CD14-positive monocyte (primary cell): ENCODE data around the gene RALBP1. TPM values are rescaled to one million over a fixed set of nuclear protein-coding genes. Genes with fewer than 3 reads are reported as not detected.

Experiments used
- DNase-seq, 3 donors: peaks; one replicate each; pipeline ENCODE4 v3.0.0-alpha.2; 2011 to 2022
- H2AFZ ChIP-seq: 2 replicates; pipeline ENCODE4 v1.6.0; 2012; ENCODE audit warnings: mild to moderate bottlenecking, low read depth, low read length, inconsistent platforms; ENCODE audit not compliant: insufficient read depth, poor library complexity, severe bottlenecking
- H3K27ac ChIP-seq, 2 donors: 1 replicate in 1 of 2; 2 replicates in 1 of 2; pipeline ENCODE4 v1.5.1; 2012 to 2013; ENCODE audit warnings: low read length in 2 of 2, control low read depth in 1 of 2, inconsistent platforms in 1 of 2, low read depth in 1 of 2, mild to moderate bottlenecking in 1 of 2
- H3K27me3 ChIP-seq, 2 donors: one replicate each; pipeline versions ENCODE4 v1.6.0 to v1.6.1; 2011 to 2013; ENCODE audit warnings: low read length in 2 of 2; ENCODE audit not compliant: control insufficient read depth in 2 of 2, insufficient read depth in 2 of 2
- H3K36me3 ChIP-seq, 2 donors: replicated peaks in 1 of 2; 1 replicate in 1 of 2; 2 replicates in 1 of 2; pipeline versions ENCODE4 v1.5.1 to v1.6.1; 2012 to 2013; ENCODE audit warnings: low read length in 2 of 2, control low read depth in 1 of 2, inconsistent platforms in 1 of 2, mild to moderate bottlenecking in 1 of 2; ENCODE audit not compliant: insufficient read depth in 2 of 2, control insufficient read depth in 1 of 2
- H3K4me1 ChIP-seq, 2 donors: 1 replicate in 1 of 2; 2 replicates in 1 of 2; pipeline versions ENCODE4 v1.5.1 to v1.6.1; 2012 to 2013; ENCODE audit warnings: low read length in 2 of 2, control low read depth in 1 of 2, inconsistent platforms in 1 of 2, mild to moderate bottlenecking in 1 of 2, moderate library complexity in 1 of 2; ENCODE audit not compliant: insufficient read depth in 2 of 2, control insufficient read depth in 1 of 2
- H3K4me2 ChIP-seq: replicated peaks from 2 replicates; pipeline ENCODE3; 2012; ENCODE audit warnings: low read length, moderate library complexity, mild to moderate bottlenecking; ENCODE audit not compliant: poor library complexity, severe bottlenecking; ENCODE audit errors: extremely low read depth
- H3K4me3 ChIP-seq, 3 experiments: fragments of 200-600 bp in 1 of 3; sonication (generic) in 1 of 3; replicated peaks in 1 of 3; 1 replicate in 2 of 3; 2 replicates in 1 of 3; pipeline ENCODE4 v1.5.1; 2011 to 2013; ENCODE audit warnings: low read length in 3 of 3, mild to moderate bottlenecking in 3 of 3, control low read depth in 2 of 3, low read depth in 2 of 3, inconsistent platforms in 1 of 3, moderate library complexity in 1 of 3
- H3K79me2 ChIP-seq: 2 replicates; pipeline ENCODE4 v1.6.0; 2012; ENCODE audit warnings: mild to moderate bottlenecking, control low read depth, inconsistent platforms, low read length, moderate library complexity; ENCODE audit not compliant: insufficient read depth
- H3K9ac ChIP-seq: 2 replicates; pipeline ENCODE4 v1.6.0; 2017; ENCODE audit warnings: low read length, mild to moderate bottlenecking; ENCODE audit not compliant: insufficient read depth, poor library complexity, severe bottlenecking
- H3K9me3 ChIP-seq, 2 donors: replicated peaks in 1 of 2; 1 replicate in 1 of 2; 2 replicates in 1 of 2; pipeline versions ENCODE4 v1.5.1 to v1.6.1; 2012 to 2013; ENCODE audit warnings: low read length in 2 of 2, control low read depth in 1 of 2; ENCODE audit not compliant: control insufficient read depth in 1 of 2, insufficient read depth in 1 of 2
- H4K20me1 ChIP-seq: 2 replicates; pipeline ENCODE4 v1.6.0; 2012; ENCODE audit warnings: mild to moderate bottlenecking, low read length, control low read depth, moderate library complexity; ENCODE audit not compliant: insufficient read depth
- H3K27ac Mint-ChIP-seq, 7 donors: one replicate each; pipeline ENCODE4 v1.8.0; 2020; ENCODE audit warnings: mild to moderate bottlenecking in 7 of 7, mixed read lengths in 7 of 7, moderate library complexity in 6 of 7, inconsistent platforms in 2 of 7
- H3K27me3 Mint-ChIP-seq, 3 donors: one replicate each; pipeline ENCODE4 v1.8.0; 2021 to 2022; ENCODE audit warnings: low read depth in 3 of 3, mild to moderate bottlenecking in 3 of 3, mixed read lengths in 3 of 3, moderate library complexity in 3 of 3, inconsistent platforms in 1 of 3
- H3K36me3 Mint-ChIP-seq, 2 donors: one replicate each; pipeline ENCODE4 v1.8.0; 2020; ENCODE audit warnings: mixed read lengths in 2 of 2, inconsistent platforms in 1 of 2, mild to moderate bottlenecking in 1 of 2
- H3K4me1 Mint-ChIP-seq: one replicate; pipeline ENCODE4 v1.8.0; 2020; ENCODE audit warnings: mild to moderate bottlenecking, mixed read lengths
- H3K4me3 Mint-ChIP-seq, 2 donors: one replicate each; pipeline ENCODE4 v1.8.0; 2020; ENCODE audit warnings: mild to moderate bottlenecking in 2 of 2, mixed read lengths in 2 of 2, moderate library complexity in 1 of 2
- H3K9me3 Mint-ChIP-seq, 7 donors: one replicate each; pipeline ENCODE4 v1.8.0; 2020 to 2022; ENCODE audit warnings: mixed read lengths in 7 of 7, mild to moderate bottlenecking in 6 of 7, moderate library complexity in 6 of 7, inconsistent platforms in 2 of 7
- CTCF ChIP-seq: fragments of 200-600 bp; IDR thresholded peaks from one replicate; pipeline ENCODE4 v1.8.0; 2022; ENCODE audit warnings: antibody characterized with exemption, mild to moderate bottlenecking
- WGBS: methylation state at CpG from one replicate; pipeline ENCODE4 v1.1.5; 2013; ENCODE audit warnings: missing lambda C conversion rate; ENCODE audit not compliant: insufficient coverage; 5-methylcytosine and 5-hydroxymethylcytosine counted together
- intact Hi-C, 2 donors: fragments of 100-400 bp; cut with micrococcal nuclease; formaldehyde crosslinking; loops; one replicate each; pipeline versions ENCODE4 v1.15.0 to v1.15.1; 2023
- polyA plus RNA-seq, 3 donors: library from polyadenylated mRNA; depleted of rRNA in 1 of 3; unstranded in 2 of 3; stranded (reverse) in 1 of 3; fragments of 300-500 nt in 2 of 3; fragments of >200 nt in 1 of 3; fragmentation: Illumina TruSeq in 2 of 3; gene quantifications; 1 replicate in 2 of 3; 2 replicates in 1 of 3; pipeline ENCODE4 v1.2.3, GENCODE V29; 2012 to 2021

The RALBP1 gene
- polyA plus RNA-seq, 3 donors, result 21.5 to 36.0 (median 32.8) TPM

GRCh38 chr18:9455718-9456511 lies 19.4 kb upstream of the RALBP1 start:
- no peak overlapping the region for H2AFZ ChIP-seq
- Mint-ChIP-seq H3K9me3 (peaks cover 13 to 36% (median 30%) of the 10 kb centered on the region in 7 donors), H3K27ac (peak overlapping the region in 1 of 7 donors; percentile 1), H3K4me3 (no peak overlapping the region), H3K36me3 (peaks cover 0 to 5% of the 10 kb centered on the region in 2 donors), H3K27me3 (peaks cover under 1 to 3% (median 2%) of the 10 kb centered on the region in 3 donors), H3K4me1 (no peaks in the 10 kb centered on the region)
- H3K9ac ChIP-seq, result no peak overlapping the region
- no peak overlapping the region for H3K27ac ChIP-seq
- no CpG with 5 or more reads among the region's 3 CpGs for WGBS
- TF ChIP-seq CTCF, result no peak
- no peaks in the 10 kb centered on the region for H4K20me1 ChIP-seq
- H3K36me3 ChIP-seq, result no peaks in the 10 kb centered on the region
- H3K4me3 ChIP-seq, result no peak overlapping the region
- no peaks in the 10 kb centered on the region for H3K79me2 ChIP-seq
- no peaks in the 10 kb centered on the region for H3K27me3 ChIP-seq
- H3K4me2 ChIP-seq, result no peak overlapping the region
- DNase-seq, result peak in 1 of 3 donors; percentile 9
- intact Hi-C loops, result no loop called here
- no peaks in the 10 kb centered on the region for H3K4me1 ChIP-seq
- H3K9me3 ChIP-seq, result peaks cover 16 to 24% of the 10 kb centered on the region in 2 donors

DNA sequence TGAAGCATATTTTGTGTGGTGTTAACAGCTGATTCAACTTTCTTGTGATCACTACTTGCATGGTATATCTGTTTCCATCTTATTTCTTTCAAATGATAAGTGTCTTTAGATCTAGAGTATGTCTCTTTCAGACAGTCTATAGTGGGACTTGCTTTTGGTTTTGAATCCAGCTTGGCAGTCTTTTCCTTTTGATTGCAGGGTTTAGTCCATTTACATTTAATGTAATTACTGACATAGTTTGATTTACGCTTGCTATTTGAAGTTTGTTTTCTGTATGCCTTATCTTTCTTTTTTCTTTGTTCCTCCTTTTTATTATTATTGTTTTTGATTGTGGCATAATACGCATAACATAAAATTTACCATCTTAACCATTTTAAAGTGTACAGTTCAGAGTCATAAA lies 9.2 kb upstream of the RALBP1 start:
- DNase-seq, result no peak
- Histone ChIP-seq H3K79me2 (no peaks in the 10 kb centered on the region), H4K20me1 (no peaks in the 10 kb centered on the region), H3K4me2 (no peak overlapping the region), H3K9ac (no peak overlapping the region), H3K4me1 (no peaks in the 10 kb centered on the region), H3K27me3 (no peaks in the 10 kb centered on the region), H3K36me3 (no peaks in the 10 kb centered on the region), H3K4me3 (no peak overlapping the region), H2AFZ (no peak overlapping the region), H3K27ac (no peak overlapping the region), H3K9me3 (peaks cover 3 to 16% of the 10 kb centered on the region in 2 donors)
- H3K9me3 Mint-ChIP-seq, result peaks cover 9 to 29% (median 20%) of the 10 kb centered on the region in 7 donors
- no peak overlapping the region for H3K4me3 Mint-ChIP-seq
- H3K27ac Mint-ChIP-seq, result no peak overlapping the region
- intact Hi-C loops, result no loop called here
- peaks cover 7% of the 10 kb centered on the region for H3K4me1 Mint-ChIP-seq
- H3K36me3 Mint-ChIP-seq, result no peaks in the 10 kb centered on the region
- no peak for TF ChIP-seq CTCF
- no CpG with 5 or more reads among the region's 2 CpGs for whole genome bisulfite sequencing
- H3K27me3 Mint-ChIP-seq, result no peaks in the 10 kb centered on the region
